ENCODE results near the gene KCNJ11.

Gene KCNJ11

GRCh38 chr11:17369094-17369493 lies 19.4 kb downstream of the KCNJ11 start:
- H3K4me3 ChIP-seq (ENCODE audit: insufficient read depth, low read depth, low read length) = no peak overlapping the region
- no peaks in the 10 kb centered on the region for H3K4me1 ChIP-seq (ENCODE audit: control insufficient read depth, insufficient read depth, low read length)
- H3K9me3 ChIP-seq (ENCODE audit: control insufficient read depth, low read length) = peaks cover 11% of the 10 kb centered on the region
- no peak overlapping the region for H3K27ac ChIP-seq (ENCODE audit: insufficient read depth, low read depth, low read length, poor library complexity, severe bottlenecking)
- no peaks in the 10 kb centered on the region for H3K36me3 ChIP-seq (ENCODE audit: control insufficient read depth, insufficient read depth, low read length)
- H3K27me3 ChIP-seq (ENCODE audit: control insufficient read depth, insufficient read depth, low read length, poor library complexity, severe bottlenecking) = no peaks in the 10 kb centered on the region

GRCh38 chr11:17368551-17368950 lies 19.9 kb downstream of the KCNJ11 start:
- H3K36me3 ChIP-seq (ENCODE audit: control insufficient read depth, insufficient read depth, low read length) = no peaks in the 10 kb centered on the region
- H3K4me3 ChIP-seq (ENCODE audit: insufficient read depth, low read depth, low read length) = no peak overlapping the region
- H3K4me1 ChIP-seq (ENCODE audit: control insufficient read depth, insufficient read depth, low read length) = no peaks in the 10 kb centered on the region
- H3K27ac ChIP-seq (ENCODE audit: insufficient read depth, low read depth, low read length, poor library complexity, severe bottlenecking) = no peak overlapping the region
- no peaks in the 10 kb centered on the region for H3K27me3 ChIP-seq (ENCODE audit: control insufficient read depth, insufficient read depth, low read length, poor library complexity, severe bottlenecking)
- WGBS, 2 experiments = 90 to 91% methylated on average over 3 of the region's 3 CpGs
- H3K9me3 ChIP-seq (ENCODE audit: control insufficient read depth, low read length) = peaks cover 11% of the 10 kb centered on the region

GRCh38 chr11:17366495-17366894 lies 22.0 kb downstream of the KCNJ11 start:
- Histone ChIP-seq H3K4me3 (ENCODE audit: insufficient read depth, low read depth, low read length) (no peak overlapping the region), H3K27ac (ENCODE audit: insufficient read depth, low read depth, low read length, poor library complexity, severe bottlenecking) (no peak overlapping the region), H3K36me3 (ENCODE audit: control insufficient read depth, insufficient read depth, low read length) (no peaks in the 10 kb centered on the region), H3K9me3 (ENCODE audit: control insufficient read depth, low read length) (peaks cover 6% of the 10 kb centered on the region), H3K27me3 (ENCODE audit: control insufficient read depth, insufficient read depth, low read length, poor library complexity, severe bottlenecking) (no peaks in the 10 kb centered on the region), H3K4me1 (ENCODE audit: control insufficient read depth, insufficient read depth, low read length) (no peaks in the 10 kb centered on the region)
- 81 to 92% methylated on average over 1 of the region's 1 CpG for WGBS, 2 experiments

GRCh38 chr11:17354601-17354991 lies 33.9 kb downstream of the KCNJ11 start:
- Histone ChIP-seq H3K9me3 (ENCODE audit: control insufficient read depth, low read length) (no peaks in the 10 kb centered on the region), H3K36me3 (ENCODE audit: control insufficient read depth, insufficient read depth, low read length) (no peaks in the 10 kb centered on the region), H3K27me3 (ENCODE audit: control insufficient read depth, insufficient read depth, low read length, poor library complexity, severe bottlenecking) (peaks cover 49% of the 10 kb centered on the region), H3K27ac (ENCODE audit: insufficient read depth, low read depth, low read length, poor library complexity, severe bottlenecking) (no peak overlapping the region), H3K4me3 (ENCODE audit: insufficient read depth, low read depth, low read length) (no peak overlapping the region), H3K4me1 (ENCODE audit: control insufficient read depth, insufficient read depth, low read length) (no peaks in the 10 kb centered on the region)
- WGBS, 2 experiments = 54 to 86% methylated on average over 1 to 3 of the region's 3 CpGs

- Histone ChIP-seq H3K27me3 (ENCODE audit: control insufficient read depth, insufficient read depth, low read length, poor library complexity, severe bottlenecking) (peaks cover 55% of the 10 kb centered on the region), H3K9me3 (ENCODE audit: control insufficient read depth, low read length) (no peaks in the 10 kb centered on the region), H3K36me3 (ENCODE audit: control insufficient read depth, insufficient read depth, low read length) (no peaks in the 10 kb centered on the region), H3K27ac (ENCODE audit: insufficient read depth, low read depth, low read length, poor library complexity, severe bottlenecking) (no peak overlapping the region), H3K4me1 (ENCODE audit: control insufficient read depth, insufficient read depth, low read length) (no peaks in the 10 kb centered on the region), H3K4me3 (ENCODE audit: insufficient read depth, low read depth, low read length) (peak overlapping the region; percentile 48)
- WGBS, 2 experiments = 16 to 18% methylated on average over 13 to 14 of the region's 15 CpGs
These were observed 34.4 kb downstream of the KCNJ11 start for GRCh38 chr11:17353821-17354600.

- Histone ChIP-seq H3K27ac (ENCODE audit: insufficient read depth, low read depth, low read length, poor library complexity, severe bottlenecking) (no peak overlapping the region), H3K27me3 (ENCODE audit: control insufficient read depth, insufficient read depth, low read length, poor library complexity, severe bottlenecking) (peaks cover 56% of the 10 kb centered on the region), H3K4me1 (ENCODE audit: control insufficient read depth, insufficient read depth, low read length) (no peaks in the 10 kb centered on the region), H3K9me3 (ENCODE audit: control insufficient read depth, low read length) (no peaks in the 10 kb centered on the region), H3K36me3 (ENCODE audit: control insufficient read depth, insufficient read depth, low read length) (no peaks in the 10 kb centered on the region), H3K4me3 (ENCODE audit: insufficient read depth, low read depth, low read length) (peak overlapping the region; percentile 48)
- 2% methylated on average over 69 of the region's 69 CpGs for WGBS, 2 experiments
These were observed 35.3 kb downstream of the KCNJ11 start for GRCh38 chr11:17352950-17353820.

- Histone ChIP-seq H3K4me3 (ENCODE audit: insufficient read depth, low read depth, low read length) (peak within 1 kb of the TSS; percentile 48), H3K27me3 (ENCODE audit: control insufficient read depth, insufficient read depth, low read length, poor library complexity, severe bottlenecking) (peaks cover 56% of the 10 kb centered on the region), H3K27ac (ENCODE audit: insufficient read depth, low read depth, low read length, poor library complexity, severe bottlenecking) (no peak within 1 kb of the TSS), H3K9me3 (ENCODE audit: control insufficient read depth, low read length) (no peaks in the 10 kb centered on the region), H3K4me1 (ENCODE audit: control insufficient read depth, insufficient read depth, low read length) (no peaks in the 10 kb centered on the region), H3K36me3 (ENCODE audit: control insufficient read depth, insufficient read depth, low read length) (no peaks in the 10 kb centered on the region)
- WGBS, 2 experiments = 1% methylated on average over 61 of the region's 61 CpGs
These were observed 36.8 kb downstream of the KCNJ11 start, which contains the start of gene NCR3LG1 for GRCh38 chr11:17351510-17352176. Gene NCR3LG1 (plus strand): TSS chr11:17351800. CDS start chr11:17351970, 170 bp downstream.

- 25 to 27% methylated on average over 12 of the region's 12 CpGs for WGBS, 2 experiments
- H3K27me3 ChIP-seq (ENCODE audit: control insufficient read depth, insufficient read depth, low read length, poor library complexity, severe bottlenecking) = peaks cover 56% of the 10 kb centered on the region
- H3K27ac ChIP-seq (ENCODE audit: insufficient read depth, low read depth, low read length, poor library complexity, severe bottlenecking) = no peak overlapping the region
- no peaks in the 10 kb centered on the region for H3K9me3 ChIP-seq (ENCODE audit: control insufficient read depth, low read length)
- H3K4me1 ChIP-seq (ENCODE audit: control insufficient read depth, insufficient read depth, low read length) = no peaks in the 10 kb centered on the region
- H3K4me3 ChIP-seq (ENCODE audit: insufficient read depth, low read depth, low read length) = peak overlapping the region; percentile 38
- no peaks in the 10 kb centered on the region for H3K36me3 ChIP-seq (ENCODE audit: control insufficient read depth, insufficient read depth, low read length)
These were observed 37.3 kb downstream of the KCNJ11 start for GRCh38 chr11:17351172-17351509.

GRCh38 chr11:17350455-17351171 lies 37.8 kb downstream of the KCNJ11 start:
- WGBS, 2 experiments = 93 to 97% methylated on average over 6 of the region's 7 CpGs
- no peaks in the 10 kb centered on the region for H3K9me3 ChIP-seq (ENCODE audit: control insufficient read depth, low read length)
- H3K27ac ChIP-seq (ENCODE audit: insufficient read depth, low read depth, low read length, poor library complexity, severe bottlenecking) = no peak overlapping the region
- no peak overlapping the region for H3K4me3 ChIP-seq (ENCODE audit: insufficient read depth, low read depth, low read length)
- H3K36me3 ChIP-seq (ENCODE audit: control insufficient read depth, insufficient read depth, low read length) = no peaks in the 10 kb centered on the region
- no peaks in the 10 kb centered on the region for H3K4me1 ChIP-seq (ENCODE audit: control insufficient read depth, insufficient read depth, low read length)
- H3K27me3 ChIP-seq (ENCODE audit: control insufficient read depth, insufficient read depth, low read length, poor library complexity, severe bottlenecking) = peaks cover 56% of the 10 kb centered on the region
